GM19023 (cell line): ENCODE measurements around the gene SPIRE1.

Experiments used
- ATAC-seq: cut with Tn5 transposase; IDR thresholded peaks from one replicate; pipeline ENCODE4 v1.9.1; 2021; ENCODE audit warnings: mild to moderate bottlenecking, moderate library complexity; ENCODE audit not compliant: unreplicated experiment

The SPIRE1 gene

DNA sequence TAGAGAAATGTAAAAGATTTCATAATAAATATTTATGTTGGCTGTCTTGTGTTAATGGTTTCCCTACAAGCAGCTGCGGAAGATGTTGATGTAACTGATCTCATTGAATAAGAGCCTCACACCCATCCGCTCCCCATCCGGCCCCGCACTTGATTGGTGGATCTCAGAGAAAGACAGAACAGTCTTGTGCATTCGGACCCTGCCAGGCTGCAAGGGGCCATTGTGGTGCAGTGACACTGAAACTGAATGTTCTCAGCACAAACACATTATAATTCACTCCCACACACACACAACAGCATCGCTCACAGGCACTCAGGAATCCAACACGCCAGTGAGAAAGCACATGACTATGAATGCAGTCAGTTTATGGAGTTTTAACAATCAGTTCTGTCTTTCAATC lies 202.4 kb downstream of the SPIRE1 start:
- ATAC-seq: no peak

DNA sequence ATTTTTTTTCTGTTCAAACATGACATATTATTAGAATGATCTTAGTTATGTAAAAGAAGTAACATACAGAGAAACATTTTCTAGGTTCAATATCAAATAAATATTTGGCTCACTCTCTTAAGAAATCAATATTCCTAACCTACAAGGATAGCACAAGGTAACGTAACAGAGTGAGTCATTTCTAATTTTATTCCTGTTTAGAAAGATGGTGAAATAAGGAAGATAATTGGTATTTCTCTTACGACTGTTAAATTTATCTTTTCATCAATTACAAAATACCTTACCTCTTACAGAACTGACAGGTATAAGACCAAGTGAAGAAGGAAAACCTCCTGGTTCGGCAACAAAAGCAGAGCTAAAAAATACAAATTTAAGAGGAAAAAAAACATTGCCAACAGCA lies 205.1 kb downstream of the SPIRE1 start:
- ATAC-seq: no peak

DNA sequence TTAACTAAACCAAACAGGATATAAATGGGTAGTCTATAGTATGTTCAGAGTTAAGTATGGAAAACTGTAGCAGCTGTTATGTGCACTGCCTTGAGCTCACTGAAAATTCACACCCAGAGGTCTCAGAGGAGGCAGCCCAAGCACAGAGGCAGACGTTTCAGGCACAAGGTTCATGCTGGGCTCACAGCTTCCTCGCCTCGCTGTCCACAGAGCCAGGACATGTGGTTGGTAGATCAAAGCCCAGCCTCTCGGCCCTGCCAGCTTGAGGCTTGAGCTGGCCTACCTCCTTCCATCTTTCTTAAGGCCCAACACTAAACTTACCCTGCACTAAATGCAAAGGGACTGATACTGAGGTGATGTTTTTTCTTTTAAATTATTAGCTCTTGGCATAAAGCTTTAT lies 206.5 kb downstream of the SPIRE1 start:
- no peak for ATAC-seq

DNA sequence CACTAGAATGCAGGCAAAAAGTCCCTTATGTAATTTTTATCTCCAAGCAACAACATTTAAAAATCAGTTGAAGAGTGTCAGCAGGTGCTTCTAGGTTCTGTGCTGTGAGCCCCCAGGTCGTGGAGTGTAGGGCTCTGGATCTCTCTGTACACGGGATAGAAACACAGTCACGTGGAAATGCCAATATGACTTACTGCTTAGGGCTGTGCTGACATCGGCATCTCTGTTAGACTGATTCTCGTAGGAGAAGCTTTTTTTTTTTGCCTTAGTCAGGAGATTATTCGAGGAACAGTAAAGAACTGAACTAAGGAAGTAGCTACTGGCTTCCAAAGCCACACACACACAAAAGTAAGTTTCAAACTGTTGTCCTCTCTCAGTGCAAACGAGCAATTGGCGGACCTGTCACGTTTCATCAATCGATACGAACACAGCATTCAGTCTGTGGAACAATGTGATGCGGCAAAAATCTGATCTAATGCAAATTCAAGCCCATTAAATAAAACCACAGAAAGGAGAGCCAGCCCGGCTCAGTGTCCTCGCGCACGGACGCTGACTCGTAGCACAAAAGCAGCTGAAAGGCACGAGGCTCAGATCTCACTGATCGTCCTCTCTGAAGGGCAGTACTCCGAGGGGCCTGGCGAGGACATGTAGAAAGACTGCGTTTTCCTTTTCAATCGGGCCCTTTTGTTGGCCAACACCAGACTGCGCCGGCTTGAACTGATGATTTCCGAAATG lies 208.7 kb downstream of the SPIRE1 start:
- no peak for ATAC-seq

DNA sequence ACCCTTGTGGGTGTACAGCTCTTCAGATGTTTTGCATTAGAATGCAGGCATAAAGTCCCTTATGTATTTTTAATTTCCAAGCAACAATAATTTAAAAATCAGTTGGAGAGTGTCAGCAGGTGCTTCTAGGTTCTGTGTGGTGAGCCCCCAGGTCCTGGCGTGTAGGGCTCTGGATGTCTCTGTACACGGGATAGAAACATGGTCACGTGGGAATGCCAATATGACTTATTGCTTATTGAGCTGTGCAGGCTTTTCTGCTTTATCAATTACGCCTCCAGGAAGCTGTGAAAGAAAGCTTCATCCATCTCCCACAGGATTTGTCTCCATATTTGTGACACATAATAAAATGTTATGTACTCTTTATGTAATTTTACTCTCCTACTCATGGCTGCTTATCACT lies 212.4 kb downstream of the SPIRE1 start:
- no peak for ATAC-seq

DNA sequence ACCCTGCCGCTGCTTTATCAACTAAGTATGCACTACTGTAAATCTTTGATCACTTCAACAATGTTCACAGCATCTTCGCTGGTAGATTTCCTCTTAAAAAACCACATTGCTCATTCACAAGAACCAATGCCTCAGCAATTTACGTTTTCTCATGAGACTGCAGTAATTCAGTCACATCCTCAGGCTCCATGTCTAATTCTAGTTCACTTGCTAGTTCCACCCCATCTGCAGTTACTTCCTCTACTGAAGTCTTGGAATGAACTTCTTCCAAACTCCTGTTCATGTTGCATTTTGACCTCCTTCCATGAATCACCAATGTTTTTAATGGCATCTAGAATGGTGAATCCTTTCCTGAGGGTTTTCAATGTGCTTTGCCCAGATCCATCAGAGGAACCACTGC lies 214.4 kb downstream of the SPIRE1 start:
- ATAC-seq: no peak

DNA sequence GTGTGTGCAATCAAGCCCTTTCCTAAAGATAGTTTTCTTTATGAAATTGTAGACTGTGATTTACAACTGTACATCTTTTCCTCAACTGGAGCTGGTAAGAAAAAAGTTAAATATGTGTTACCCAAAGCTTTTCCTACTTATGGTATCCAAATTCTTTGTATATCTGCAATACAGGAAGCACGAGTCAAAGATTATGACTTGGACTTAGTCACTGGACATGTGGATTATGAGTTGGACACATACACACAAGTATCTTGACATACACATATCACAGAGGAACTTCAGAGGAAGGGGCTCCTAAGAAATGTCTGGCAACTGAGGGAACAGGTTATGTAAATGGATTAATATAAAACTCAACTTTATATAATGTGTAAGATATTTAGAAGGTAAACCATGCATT lies 215.0 kb downstream of the SPIRE1 start:
- ATAC-seq: no peak

DNA sequence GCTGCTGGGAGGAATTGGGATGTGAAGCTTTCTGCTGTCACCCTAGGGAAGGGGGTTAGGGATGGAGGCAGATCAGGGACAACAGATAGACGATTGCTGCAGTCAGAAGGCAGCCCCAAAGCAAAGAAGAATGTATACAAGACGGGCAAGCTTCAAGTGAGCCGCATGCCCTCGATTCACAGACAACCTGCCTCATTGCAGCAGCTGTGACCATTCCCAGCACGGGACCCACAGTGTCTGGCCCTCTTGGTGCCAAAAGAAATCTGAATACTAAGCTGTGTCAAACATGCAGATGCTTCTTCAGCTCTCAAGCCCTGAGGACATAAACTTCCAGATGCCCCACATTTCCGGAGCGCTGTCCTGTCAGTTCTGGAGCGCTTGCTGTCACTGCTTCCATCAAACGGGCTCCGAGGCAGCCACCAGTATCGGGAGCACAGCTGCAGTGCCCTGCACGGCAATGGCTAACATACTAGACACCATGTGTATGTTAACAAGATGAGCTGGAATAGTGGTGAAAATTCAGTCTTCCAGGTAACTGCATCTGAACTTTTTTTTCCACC lies 216.4 kb downstream of the SPIRE1 start:
- ATAC-seq: no peak

DNA sequence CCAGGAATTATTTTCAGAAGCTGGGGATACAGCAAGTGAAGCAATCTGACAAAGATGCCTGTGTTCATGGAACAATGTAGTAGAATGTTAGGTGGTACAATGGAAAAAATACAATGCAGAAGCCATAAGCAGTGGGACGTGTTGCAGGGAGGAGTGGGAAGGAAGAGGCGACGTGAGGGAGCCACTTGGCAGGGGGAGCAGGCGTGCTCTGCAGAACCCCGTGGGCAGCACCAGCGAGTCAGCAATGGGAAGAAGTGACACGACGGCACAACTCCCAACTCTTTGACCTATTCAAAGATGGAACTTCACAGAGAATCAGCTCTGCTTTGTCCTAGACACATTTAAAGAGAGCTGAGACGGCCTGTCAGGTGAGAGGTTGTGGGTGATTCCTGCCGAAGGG lies 219.7 kb downstream of the SPIRE1 start:
- ATAC-seq: no peak

DNA sequence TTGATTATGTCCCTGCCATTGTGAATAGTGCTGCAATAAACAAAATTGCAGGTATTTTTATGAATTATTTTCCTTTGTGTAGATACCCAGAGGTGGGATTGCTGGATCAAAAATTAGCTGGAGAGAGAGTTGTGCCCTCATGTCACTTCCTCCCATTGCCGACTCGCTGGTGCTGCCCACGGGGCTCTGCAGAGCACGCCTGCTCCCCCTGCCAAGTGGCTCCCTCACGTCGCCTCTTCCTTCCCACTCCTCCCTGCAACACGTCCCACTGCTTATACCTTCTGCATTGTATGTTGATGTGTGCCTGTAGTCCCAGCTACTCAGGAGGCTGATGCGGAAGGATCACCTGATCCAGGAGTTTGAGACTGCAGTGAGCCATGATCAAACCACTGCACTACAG lies 222.0 kb downstream of the SPIRE1 start:
- ATAC-seq: no peak

DNA sequence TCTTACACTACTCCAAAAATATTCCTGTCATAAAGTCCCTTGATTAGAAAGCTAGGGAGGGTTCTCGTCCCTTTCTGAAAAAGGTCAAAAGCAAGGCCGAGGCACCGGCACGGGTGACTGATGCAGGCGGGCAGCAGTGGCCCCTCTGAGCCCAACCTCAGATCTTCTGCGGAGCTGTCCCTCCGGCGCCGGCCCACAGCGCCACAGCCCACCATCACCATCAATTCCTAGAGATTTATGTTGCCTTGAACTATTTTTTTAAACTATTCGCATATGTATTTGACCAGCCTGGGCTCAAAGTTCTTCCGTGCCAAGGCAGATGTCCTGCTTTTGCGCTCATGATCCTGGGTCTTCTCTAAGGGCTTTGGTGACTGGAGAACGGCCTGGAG lies 223.4 kb downstream of the SPIRE1 start:
- no peak for ATAC-seq

DNA sequence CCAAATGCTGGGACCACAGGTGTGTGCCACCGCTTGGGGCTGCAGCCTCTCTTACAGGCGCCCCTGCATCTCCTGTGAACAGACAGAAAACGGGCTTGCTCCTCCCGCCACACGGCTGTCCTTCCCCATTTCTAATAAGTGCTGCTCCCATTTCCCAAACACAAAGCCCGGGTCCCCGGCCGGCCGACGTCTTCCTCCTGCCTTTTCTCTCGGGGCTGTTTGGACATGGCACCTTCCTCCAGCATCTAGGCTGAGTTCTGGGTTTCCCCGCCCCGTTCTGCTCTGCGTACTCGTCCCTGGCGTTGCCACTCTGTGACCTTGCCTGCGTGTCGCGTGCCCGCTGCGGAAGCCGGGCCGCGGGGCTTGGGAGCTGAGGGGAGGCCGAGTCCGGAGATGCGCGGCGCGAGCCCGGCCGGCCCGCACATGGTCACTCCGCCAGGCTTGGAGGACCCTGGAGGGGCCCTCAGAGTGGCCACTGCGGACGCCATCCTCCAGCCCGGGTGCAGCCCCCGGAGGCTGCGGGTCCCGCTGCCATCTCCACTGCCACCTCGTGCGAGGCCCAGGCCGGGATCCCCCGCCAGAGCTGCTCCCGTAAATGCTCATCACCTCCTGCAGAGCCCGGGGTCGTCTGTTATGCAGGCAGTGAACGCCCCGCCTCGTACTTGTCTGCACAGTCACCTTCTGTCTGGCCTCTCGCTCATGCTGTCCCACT lies 223.9 kb downstream of the SPIRE1 start:
- no peak for ATAC-seq

DNA sequence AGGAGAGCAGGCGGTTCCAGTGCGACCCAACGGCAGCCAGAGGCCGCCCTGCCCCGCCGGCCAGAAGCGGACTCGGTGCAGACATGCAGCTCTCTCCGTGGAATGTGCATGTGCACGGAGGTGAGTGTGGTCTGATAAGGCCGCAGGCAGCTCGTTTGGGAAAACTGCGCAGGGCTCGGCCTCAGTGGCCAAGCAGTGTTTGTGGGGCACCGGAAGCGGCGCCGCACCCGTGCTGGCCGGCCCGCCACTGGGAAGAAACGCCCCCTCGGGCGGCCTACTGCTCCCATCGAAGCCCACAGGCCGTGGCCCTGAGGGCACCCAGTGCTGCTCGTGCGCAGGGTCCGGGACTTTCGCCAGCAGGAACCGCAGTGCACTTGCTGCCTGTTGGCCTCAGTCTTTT lies 225.0 kb downstream of the SPIRE1 start:
- ATAC-seq: no peak

DNA sequence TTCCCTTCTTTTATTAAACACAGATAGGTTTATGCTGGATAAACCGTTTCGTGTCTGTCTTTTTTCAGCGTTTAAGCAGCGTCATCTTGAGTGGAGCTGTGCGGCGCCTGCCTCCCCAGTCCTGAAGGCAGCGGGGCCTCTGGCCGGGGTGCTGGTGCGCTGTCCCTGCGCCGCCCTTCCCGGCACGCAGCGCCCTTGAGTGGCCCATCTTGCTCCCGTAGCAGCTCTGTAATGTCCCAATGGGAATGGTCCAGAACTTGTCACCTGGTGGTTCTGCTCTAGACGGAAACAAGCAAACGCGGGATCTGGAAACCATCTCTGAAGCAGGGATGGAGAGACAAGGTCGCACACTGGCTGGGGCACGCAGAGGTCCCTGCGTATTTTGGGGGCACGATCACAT lies 225.7 kb downstream of the SPIRE1 start:
- ATAC-seq: no peak

DNA sequence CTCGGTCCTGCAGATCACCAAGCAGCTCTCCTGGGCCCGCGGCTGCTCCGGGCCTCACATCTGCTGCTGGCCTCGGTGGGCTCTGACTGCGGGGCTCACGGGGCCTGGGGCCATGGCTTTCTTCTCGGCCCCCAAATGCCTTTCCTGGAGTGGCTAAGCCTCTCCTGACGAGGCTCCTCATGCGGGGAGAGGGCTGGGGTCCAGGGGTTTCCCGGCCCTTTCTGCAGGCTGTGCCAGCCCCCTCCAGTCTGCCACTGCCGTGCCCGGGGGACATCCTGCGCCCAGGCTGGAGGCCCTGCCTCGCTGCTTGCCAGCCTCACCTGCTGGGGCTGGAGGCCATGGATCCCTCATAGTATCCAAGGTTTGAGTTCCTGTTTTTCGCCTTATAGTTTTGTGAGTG lies 226.3 kb downstream of the SPIRE1 start:
- ATAC-seq: no peak

DNA sequence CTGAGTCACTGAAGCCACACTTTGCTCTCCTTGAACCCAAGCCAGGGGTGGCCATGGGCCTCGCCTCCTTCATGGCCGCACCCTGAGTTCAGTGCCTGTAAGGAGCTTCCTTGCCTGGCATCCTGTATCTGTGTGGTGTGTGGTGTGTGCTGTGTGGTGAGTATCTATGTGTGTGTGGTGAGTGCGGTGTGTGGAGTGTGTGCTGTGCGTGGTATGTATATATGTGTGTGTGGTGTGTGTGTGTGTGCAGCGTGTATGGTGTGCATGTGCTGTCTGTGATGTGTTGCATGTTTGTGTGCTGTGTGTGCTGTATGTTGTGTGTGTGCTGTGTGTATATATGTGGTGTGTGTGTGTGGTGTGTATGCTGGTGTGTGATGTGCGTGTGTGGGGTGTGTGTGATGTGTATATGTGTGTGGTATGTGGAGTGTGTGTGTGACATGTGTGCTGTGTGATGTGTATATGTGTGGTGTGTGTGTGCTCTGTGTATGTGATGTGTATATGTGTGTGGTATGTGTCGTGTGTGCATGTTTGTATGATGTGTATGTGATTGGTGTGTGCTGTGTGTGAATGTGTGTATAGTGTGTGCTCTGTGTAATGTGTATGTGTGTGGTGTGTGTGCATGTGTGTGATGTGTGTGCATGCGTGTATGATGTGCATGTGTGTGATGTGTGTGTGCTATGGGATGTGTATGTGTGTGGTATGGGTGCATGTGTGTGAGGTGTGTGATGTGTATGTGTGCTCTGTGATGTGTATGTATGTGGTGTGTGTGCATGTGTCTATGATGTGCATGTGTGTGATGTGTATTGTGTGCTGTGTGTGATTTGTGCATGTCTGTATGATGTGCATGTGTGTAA lies 227.5 kb downstream of the SPIRE1 start:
- ATAC-seq: no peak

DNA sequence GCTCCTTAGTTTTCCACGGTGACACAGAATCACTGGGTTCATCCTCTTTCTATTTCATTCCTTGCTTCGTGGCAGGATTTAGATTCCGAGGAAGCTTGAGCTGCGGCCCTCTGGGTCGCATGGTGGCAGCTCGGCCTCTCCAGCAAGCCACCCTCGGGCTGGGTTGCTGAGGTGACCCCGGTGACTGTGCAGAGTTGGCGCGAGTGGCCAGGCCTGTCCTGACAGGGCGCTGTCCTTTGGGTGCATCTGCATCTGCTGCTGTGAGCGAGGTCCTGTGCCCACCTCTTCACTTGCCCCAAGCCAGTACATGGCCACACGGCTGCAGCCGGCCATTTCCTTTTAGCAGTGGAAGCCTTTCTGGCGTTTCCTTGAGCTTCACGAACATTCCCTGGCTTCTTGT lies 228.4 kb downstream of the SPIRE1 start:
- ATAC-seq: no peak

DNA sequence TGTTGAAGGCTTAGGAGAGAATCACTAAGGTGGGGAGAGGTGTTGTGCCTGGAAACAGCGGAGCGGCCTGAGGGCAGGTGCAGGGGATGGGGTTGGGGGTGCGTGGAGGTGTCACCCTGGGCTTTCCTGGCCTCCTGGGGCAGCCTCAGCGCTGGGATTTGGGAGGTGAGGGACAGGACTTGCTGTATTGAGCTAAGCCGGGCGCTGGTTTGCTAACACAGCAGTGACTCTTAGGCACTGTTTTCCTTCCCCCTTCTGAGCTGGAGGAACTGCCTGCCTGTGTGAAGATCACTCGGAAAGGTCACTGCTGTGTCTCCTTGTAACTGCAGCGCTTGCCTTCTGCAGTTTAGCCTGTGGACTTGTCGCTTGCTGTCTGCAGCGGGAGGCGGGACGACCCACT lies 229.0 kb downstream of the SPIRE1 start:
- no peak for ATAC-seq

DNA sequence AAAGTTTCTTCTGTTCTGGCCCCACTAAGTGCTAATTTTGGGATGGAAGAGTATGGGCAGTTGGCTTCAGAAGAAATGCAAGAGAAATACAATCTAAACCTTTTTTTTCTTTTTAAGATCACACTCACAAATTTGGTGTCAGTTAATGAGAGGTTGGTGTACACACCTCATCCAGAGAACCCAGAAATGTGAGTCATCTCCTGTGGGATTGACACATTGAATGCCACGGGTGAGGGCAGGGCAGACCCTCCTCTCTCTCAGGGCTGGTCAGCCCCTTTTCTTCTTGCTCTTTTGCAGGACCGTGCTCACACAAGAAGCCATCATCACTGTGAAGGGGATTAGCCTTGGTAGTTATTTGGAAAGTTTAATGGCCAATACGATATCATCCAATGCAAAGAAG lies 231.0 kb downstream of the SPIRE1 start:
- ATAC-seq: no peak

DNA sequence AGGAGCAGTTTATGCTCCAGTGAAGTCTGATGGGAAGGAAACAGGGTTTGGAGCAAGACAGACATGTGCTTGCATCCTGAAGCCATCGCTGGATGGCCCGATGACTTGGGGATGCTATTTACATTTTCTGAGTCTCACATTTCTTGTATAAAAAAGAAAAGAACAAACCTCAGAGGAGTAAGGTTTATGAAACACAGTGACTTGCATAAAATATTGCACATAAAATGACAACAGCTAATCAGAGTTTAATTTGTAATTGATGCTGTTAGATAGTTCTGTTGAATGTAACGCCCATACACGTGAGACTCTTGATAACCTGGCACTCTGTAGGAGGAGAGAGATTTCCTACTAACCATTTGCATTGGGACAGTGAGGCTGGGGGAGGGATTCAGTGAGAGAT lies 233.7 kb downstream of the SPIRE1 start:
- no peak for ATAC-seq

DNA sequence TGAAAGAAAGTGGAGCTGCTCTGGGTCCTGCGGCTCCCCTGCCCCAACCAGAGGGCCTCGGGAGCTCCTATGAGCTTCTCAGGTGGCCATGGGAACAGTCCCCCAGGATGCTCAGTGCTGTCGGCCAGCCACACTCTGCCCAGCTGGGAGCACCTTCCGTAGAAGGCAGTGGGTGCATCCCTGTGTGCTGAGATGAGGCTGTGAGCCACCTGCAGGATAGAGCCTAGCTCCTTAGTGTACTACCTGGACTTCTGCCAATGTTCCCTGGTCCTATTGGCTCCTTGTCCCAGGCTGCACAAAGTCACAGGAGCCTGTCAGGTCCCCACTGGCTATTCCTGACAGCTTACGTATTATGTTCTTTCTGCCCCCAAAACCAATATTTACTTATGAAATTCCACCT lies 234.1 kb downstream of the SPIRE1 start:
- no peak for ATAC-seq

DNA sequence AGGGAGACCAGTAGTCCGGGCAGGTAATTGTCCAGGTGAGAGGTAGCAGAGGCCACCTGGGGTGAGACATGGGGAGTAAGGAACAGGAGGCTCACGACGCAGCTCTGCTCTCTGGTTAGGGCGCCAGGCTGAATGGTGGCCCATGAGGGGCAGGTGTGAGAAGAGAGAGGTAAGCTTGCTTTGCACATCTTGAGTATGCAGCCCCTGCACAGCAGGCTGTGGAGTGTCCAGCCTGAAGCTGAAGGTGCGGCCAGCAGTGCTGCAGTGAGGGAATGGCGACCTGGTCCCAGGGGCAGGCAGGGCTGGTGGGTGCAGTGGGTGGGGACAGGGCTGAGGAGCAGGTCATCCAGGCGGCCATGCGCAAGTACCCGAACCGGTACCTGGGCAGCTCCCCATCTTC lies 234.5 kb downstream of the SPIRE1 start:
- ATAC-seq: no peak
